NCI-H2171 (cell line): ENCODE measurements around the gene CRAMP1.
"Not testable (repeated sequence)": the region's sequence is repeated elsewhere in the genome, so short reads cannot be mapped to it uniquely, and the experiment has no call there.

Experiments used
- DNase-seq: peaks from one replicate; lab custom pipeline; 2025; lab: John Stamatoyannopoulos, UW

CRAMP1 gene

GRCh38 chr16:1713331-1713730 lies 101.2 kb downstream of the CRAMP1 start:
- DNase-seq = no peak

- DNase-seq = no peak
Observed at GRCh38 chr16:1713933-1714332, 101.8 kb downstream of the CRAMP1 start.

GRCh38 chr16:1715220-1715619 lies 103.1 kb downstream of the CRAMP1 start:
- no peak for DNase-seq

DNA sequence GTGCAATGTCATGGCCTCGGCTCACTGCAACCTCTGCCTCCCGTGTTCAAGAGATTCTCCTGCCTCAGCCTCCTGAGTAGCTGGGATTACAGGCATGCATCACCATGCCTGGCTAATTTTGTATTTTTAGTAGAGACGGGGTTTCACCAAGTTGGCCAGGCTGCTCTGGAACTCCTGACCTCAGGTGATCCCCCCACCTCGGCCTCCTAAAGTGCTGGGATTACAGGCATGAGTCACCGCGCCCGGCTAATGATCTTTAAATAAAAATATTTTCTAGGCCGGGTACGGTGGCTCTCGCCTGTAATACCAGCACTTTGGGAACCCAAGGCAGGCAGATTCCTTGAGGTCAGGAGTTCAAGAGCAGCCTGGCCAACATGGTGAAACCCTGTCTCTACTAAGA lies 106.1 kb downstream of the CRAMP1 start:
- DNase-seq = not testable (repeated sequence)

GRCh38 chr16:1719559-1720229 lies 107.5 kb downstream of the CRAMP1 start:
- not testable (repeated sequence) for DNase-seq

DNA sequence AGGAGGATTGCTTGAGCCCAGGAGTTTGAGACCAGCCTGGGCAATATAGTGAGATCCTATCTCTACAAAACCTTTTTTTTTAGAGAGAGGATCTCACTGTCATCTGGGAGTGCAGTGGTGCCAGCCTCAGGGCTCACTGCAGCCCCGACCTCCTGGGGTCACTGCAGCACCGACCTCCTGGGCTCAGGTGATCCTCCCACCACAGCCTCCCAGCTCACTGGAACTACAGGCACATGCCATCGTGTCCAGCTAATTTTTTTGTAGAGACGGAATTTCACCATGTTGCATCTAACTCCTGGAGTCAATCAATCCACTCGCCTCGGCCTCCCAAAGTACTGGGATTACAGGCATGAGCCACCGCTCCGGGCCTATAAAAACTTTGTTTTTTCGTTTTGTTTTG lies 109.2 kb downstream of the CRAMP1 start:
- DNase-seq = no peak

DNA sequence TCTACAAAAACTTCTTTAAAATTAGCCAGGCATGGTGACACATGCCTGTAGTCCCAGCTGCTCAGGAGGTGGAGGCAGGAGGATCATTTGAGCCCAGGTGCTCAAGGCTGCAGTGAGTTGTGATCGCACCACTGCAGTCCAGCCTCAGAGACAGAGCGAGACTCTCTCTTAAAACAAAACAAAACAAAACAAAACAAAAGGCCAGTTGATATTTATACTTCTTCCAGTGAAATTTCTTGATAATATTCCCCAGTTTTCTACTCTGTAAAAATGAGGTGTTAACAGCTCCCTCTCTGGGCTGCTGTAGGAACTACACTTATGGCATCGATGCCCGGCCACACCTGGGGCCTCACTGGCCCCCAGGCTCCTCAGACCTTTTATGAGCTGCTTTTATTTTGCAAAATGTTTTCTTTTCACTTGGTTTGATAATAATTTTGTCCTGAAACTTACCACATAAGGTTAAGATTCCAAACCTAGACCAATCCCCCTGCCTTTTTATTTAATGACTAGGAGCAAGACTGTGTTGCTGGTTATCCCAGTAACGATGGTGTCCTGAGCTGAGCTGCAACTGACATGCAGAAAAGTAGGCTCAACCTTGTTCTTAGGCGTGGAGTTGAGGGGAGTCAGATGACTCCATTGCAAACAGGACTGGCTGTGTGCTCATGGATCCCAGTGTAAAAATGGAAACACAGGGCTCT lies 111.4 kb downstream of the CRAMP1 start:
- DNase-seq = no peak

GRCh38 chr16:1724491-1724890 lies 112.3 kb downstream of the CRAMP1 start:
- DNase-seq = no peak

DNA sequence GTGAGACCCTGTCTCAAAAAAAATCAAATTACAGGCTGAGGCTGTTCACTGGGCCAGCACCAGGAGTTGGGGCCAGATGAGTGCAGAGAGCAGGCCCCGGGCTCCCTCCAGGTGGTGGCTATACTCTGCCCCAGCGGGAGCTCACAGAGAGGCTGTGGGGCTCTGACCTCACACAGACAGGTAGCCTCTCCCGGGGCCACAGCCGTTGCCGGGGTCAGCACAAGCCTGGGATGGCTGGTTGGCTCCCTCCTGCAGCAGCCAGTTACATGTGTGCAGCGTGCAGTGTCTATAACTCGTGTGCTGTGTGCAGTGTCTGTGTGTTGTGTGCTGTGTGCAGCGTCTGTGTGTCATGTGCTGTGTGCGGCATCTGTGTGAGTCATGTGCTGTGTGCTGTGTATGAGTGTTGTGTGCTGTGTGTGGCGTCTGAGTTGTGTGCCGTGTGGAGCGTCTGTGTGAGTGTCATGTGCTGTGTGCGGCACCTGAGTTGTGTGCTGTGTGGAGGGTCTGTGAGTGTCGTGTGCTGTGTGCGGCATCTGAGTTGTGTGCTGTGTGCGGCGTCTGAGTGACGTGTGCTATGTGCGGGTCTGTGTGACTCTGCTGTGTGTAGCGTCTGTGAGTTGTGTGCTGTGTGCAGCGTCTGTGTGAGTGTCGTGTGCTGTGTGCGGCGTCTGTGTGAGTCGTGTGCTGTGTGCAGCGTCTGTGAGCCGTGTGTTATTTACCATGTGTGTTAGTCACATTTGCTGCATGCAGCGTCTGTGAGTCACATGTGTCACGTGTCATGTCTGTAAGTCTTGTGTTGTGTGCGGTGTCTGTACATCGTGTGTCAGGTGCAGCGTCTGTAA lies 114.7 kb downstream of the CRAMP1 start:
- DNase-seq = no peak
